GM19438 (cell line): Measurements from ENCODE around the gene CREBZF.

Source experiments
- ATAC-seq: cut with Tn5 transposase; IDR thresholded peaks from one replicate; pipeline ENCODE4 v1.9.1; 2021; ENCODE audit warnings: low read depth; ENCODE audit not compliant: unreplicated experiment

Gene CREBZF

GRCh38 chr11:85664615-85665481, at the start of gene CREBZF:
TSS of gene CREBZF (minus strand) at chr11:85665129. CDS start at chr11:85664875, 254 bp downstream.
- peak; percentile 84 for ATAC-seq

DNA sequence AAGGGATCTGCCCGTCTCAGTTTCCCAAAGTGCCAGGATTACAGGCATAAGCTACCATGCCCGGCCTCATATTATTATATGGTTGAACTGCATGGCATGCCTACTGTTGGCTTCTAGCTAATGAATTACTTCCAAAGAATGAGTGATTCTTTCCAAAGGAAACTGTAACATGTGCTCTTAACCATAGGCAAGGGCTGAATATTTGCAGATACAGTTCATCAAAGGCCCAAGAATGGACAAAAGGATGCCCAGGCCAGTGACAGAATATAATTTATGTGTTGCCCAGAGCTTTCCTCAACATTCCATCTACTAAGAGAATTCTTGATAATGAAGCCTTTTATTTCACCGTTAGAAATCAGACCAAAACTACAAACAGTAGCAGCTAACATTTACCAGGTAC, 48.0 kb upstream of the CREBZF start:
- no peak for ATAC-seq

GRCh38 chr11:85710917-85711316, 46.0 kb upstream of the CREBZF start:
- no peak for ATAC-seq

DNA sequence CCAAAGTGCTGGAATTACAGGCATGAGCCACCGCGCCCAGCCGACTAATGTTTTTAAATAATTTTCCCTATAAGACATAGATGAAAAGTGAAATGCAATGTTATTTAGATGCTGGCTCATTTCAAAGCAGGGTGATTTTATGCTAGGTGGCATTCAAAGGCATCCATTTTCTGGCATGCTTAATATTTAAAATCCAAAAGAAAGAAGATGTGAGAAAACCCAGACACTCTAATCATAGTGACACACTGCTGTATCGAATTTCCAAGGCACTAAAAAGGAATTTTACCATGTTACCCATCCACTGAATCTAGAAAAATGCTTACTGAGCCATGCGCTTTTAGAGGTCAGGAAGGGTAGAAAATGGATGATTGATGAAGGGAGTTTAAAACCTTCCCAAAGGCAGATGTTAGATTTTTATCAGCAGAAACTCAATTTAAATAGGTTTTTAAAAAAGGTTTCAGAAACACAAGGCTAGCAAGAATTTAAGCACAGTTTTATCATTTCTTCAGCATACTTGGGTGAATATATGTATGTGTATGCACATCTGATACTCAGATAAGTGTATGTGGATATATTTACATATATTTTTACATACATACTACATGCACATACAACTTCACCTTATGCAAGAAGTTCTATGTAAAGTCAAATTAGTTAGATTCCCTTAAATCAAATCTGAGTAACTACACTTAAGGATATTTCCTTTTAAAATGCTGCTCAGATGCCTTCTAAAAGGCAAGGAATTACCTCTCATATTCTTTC, 45.2 kb upstream of the CREBZF start:
- no peak for ATAC-seq

- ATAC-seq: no peak
Observed at GRCh38 chr11:85705800-85706199, 40.9 kb upstream of the CREBZF start.

- no peak for ATAC-seq
Observed at GRCh38 chr11:85704967-85705366, 40.0 kb upstream of the CREBZF start.

GRCh38 chr11:85699957-85700741, 35.2 kb upstream of the CREBZF start:
- ATAC-seq: peak; percentile 94

- ATAC-seq: no peak
Observed at GRCh38 chr11:85698195-85698594, 33.3 kb upstream of the CREBZF start.

DNA sequence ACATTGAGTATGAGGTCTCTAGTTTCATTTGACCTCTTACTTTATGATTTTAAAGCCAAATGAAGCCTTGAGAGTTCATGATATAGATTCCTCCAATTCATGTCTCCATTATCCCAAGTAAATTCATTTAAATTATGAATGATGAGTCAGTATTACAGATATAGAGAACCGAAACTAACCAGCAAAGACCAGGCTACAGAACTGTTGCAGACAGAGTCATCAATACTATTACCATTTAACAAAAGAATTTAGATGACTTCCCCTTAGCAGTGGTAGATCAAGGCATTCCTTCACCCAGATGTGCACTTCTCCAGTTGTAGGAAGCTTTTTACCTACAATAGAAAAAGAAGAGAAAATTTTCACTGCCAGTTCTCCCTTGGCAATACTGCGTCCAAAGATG, 32.8 kb upstream of the CREBZF start:
- ATAC-seq: no peak

DNA sequence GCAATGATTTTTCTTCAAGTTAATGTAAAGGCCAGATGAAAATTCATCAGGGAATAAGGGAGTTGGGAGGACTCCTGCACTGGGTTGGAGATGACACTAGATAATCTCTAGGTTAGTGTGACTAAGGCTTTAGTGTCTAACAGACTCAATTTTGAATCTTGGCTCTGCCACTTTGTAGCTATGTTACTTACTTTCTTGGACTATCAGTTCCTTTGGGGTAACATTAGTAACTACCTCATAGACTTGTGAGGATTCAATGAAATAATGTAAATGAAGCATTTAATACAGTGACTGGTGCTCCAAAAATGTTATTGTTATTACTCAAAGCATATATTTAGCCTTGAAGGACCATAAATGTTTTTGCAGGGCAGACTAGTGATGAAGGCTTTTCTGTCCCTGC, 30.6 kb upstream of the CREBZF start:
- ATAC-seq: no peak

- ATAC-seq: no peak
Observed at GRCh38 chr11:85694385-85694980, 29.6 kb upstream of the CREBZF start.

- no peak for ATAC-seq
Observed at GRCh38 chr11:85685820-85686459, 21.0 kb upstream of the CREBZF start, which contains the start of gene CCDC89. TSS of gene CCDC89 (minus strand) at chr11:85686195. CDS start at chr11:85686130, 65 bp downstream.

GRCh38 chr11:85685125-85685819, 20.3 kb upstream of the CREBZF start:
- ATAC-seq: no peak

DNA sequence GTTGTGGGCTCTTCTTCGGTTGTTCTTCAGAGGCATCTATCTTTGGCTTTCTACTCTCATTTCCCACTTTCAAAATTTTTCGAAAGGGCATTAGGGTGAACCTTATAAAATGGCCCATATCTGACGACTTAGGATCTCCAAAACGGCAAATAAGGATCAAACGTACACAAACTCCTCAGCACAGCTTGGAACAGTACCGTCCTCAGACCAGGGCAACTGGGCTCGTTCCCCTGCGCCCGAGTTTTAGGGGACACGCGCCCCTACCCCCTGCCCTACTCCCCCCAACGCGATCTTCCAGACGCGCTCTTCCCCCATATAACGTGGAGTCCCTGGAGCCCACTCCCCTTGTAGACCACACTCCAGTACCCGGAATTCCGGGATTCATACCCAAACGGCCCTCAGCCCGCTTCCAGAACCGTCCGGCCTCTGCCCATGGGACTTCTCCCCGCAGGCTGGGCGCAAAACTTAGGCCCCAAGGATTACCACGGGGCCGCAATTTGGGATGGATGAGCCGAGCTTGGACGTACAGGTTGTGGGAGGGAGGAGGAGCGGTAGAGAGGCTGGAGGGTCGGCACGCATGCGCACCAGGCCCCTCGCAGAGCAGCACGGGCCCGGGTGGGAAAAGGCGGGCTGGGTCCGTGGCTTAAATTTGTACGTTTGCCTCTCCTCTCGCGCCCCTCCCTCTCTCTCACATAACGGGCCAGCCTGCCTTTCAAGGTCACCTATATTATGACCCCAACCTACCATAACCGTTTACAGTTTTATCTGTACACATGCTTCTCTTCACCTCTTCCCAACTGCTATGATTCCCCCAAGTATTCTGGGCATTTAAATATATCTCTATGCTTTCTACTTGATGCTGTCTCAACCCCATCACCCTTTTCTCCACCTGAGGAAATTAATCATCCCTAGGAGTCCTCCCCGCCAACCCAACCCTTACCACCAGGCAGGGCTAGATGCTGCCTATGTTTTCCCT, 17.7 kb upstream of the CREBZF start:
- peak; percentile 95 for ATAC-seq

DNA sequence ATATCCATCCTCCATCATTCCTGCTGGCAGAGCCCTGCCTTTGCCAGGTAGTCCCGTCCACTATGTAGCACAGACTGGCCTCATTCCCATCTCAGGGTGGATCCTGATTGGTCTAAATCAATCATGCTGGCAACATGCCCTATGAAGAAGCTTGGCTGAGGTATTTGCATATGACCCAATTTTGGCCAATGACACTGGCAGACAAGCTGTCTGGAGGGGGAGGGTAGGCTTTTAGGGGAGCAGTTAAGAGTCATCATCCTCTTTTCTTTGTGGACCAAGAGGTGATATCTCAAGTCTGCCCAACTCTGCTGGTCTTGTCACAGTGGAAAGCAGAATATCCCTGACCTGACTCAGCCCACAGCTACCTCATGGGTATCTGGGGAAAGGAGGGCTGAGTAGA, 16.0 kb upstream of the CREBZF start:
- ATAC-seq: no peak

- ATAC-seq: no peak
Observed at GRCh38 chr11:85679576-85679975, 14.6 kb upstream of the CREBZF start.

DNA sequence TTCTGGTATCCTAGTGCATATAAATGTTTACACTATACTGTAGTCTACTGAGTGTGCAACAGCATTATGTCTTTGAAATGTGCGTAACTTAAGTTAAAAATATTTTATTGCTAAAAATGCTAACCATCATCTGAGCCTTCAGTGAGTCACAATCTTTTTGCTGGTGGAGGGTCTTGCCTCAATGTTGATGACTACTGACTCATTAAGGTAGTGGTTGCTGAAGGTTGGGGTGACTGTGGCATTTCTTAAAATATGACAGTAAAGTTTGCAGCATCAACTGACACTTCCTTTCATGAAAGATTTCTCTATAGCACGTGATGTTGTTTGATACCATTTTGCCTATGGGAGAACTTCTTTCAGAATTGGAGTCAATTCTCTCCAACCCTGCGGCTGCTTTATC, 8.5 kb upstream of the CREBZF start:
- ATAC-seq: no peak
